Measurements from ENCODE around the gene PHC2.

Gene PHC2

GRCh38 chr1:33392639-33393038 lies 38.3 kb downstream of the PHC2 start:
- TF ChIP-seq CTCF (IDR thresholded peaks at IDR 0.05; ENCODE audit: insufficient read depth, low read depth, low read length, missing control alignments): no peak
- DNase-seq (ENCODE audit: low read depth): no peak
- H3K4me3 ChIP-seq (ENCODE audit: low read length): no peak overlapping the region

DNA sequence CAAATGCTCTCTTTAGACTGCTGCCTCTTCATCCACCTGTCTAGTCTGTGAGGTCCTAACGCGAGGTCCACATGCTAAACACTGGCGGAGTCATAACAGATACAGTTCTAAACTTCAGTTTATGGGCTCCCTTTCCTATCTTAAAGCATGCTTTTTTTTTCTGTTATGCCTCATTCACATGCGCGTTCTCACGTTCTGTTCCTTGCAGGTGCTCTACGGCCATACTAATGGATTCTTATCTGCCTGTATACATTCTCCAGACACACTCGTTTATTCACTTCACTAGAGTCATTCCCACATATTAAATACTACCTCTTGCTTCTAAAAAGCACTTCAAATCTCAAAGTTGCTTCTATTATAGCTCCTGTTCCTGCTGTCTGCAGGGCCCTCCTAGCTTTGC lies 38.7 kb downstream of the PHC2 start:
- DNase-seq (ENCODE audit: low read depth): no peak
- TF ChIP-seq CTCF (IDR thresholded peaks at IDR 0.05; ENCODE audit: insufficient read depth, low read depth, low read length, missing control alignments): no peak
- no peak overlapping the region for H3K4me3 ChIP-seq (ENCODE audit: low read length)

DNA sequence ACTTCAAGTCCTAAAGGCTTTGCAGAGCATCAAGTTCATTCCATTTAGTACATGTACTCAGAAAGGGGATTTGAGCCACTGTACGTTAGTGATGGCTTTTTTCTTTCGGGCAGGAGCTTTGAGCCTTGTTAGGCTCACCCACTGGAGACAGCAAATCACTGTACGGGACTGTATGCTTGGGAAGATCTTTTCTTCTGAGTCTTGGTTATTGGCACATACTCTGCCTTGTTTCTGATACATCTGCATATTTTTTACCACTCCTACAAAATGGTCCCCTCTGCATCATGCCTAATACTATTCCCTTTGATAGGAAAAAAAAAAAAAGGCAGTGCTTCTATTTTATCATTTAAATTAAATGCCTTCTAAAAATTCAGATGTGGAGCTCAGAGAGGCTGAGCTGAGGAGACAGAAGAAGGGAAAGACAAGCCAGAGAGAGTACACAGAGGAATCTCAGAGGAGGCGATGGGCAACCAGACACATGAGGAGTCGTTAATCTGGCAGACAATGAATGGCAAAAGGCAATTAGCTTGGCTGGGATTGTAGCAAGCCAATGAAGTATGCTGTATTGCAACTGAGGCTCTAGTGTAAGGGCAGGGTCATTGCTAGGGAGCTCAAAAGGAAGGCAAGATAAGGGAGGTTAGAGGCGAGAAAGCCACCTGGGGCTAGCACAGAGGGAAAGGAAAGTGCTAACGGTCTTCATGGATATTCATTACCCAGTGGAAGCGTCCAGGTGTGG lies 39.4 kb downstream of the PHC2 start:
- DNase-seq (ENCODE audit: low read depth): no peak
- no peak overlapping the region for H3K4me3 ChIP-seq (ENCODE audit: low read length)
- no peak for TF ChIP-seq CTCF (IDR thresholded peaks at IDR 0.05; ENCODE audit: insufficient read depth, low read depth, low read length, missing control alignments)

GRCh38 chr1:33390542-33390941 lies 40.4 kb downstream of the PHC2 start:
- no peak overlapping the region for H3K4me3 ChIP-seq (ENCODE audit: low read length)
- no peak for DNase-seq (ENCODE audit: low read depth)
- no peak for TF ChIP-seq CTCF (IDR thresholded peaks at IDR 0.05; ENCODE audit: insufficient read depth, low read depth, low read length, missing control alignments)

DNA sequence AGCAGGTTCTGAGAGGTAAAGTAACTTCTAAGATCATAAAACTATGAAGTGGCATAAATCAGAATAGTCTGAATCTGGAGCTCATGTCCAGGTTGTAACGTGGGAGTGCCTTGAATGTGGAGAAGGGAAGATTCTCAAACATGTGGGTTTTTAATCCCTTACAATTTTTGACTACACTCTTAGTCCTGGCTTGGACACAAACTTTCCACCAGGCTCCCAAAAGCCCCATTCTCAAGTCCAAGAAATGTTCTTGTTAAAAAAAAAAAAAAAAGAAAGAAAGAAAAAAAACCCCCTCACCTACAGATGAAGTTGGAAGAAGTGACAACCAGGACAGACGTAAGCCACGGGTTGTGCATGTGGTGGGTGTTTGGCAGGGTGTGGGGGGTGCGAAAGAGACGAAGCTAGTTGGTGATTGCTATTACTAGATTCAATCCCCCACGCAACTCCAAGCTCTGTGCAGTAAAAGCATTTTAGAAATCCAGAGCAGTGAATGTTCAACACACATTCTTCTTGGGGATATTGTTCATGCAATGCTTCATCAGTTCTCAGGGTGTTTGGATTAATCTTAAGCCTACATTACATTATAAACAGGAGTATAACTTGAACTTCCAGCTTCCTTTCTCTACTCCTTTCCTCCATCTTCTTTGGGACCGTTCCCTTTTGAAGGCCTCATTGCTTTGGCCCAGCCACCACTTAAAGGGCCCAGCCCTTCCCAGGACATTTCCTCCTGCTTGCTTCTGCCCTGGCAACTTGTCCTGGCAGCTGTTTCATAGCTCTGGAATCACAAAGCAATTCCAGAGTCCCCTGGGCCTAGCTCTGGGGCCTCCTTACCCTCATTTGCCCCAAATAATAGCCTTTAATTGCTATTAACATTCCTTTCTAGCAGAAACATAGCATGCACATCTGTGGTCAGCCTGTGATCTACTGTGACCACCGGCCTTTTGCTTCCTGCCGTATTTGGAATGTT lies 41.8 kb downstream of the PHC2 start:
- no peak for TF ChIP-seq CTCF (IDR thresholded peaks at IDR 0.05; ENCODE audit: insufficient read depth, low read depth, low read length, missing control alignments)
- no peak for DNase-seq (ENCODE audit: low read depth)
- no peak overlapping the region for H3K4me3 ChIP-seq (ENCODE audit: low read length)

DNA sequence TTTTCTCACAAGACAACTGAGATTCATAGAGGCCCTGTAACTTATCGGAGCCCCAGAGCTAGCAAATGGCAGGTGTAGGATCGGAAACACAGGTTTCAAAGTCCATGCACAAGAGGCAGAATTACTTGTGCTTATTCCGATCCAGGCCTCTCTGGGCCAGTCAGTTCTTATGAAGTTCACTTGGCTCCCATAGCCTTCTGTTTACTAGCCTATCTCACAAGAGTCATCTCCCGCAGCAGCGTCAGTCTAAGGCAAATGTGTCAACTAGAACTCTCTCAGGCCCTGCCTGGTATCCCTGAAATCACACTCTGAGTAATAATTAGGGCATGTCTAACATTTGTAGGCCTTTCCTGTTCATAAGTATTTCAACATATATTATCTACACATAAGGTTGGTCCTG lies 43.3 kb downstream of the PHC2 start:
- peak; percentile 95 for DNase-seq (ENCODE audit: low read depth)
- no peak for TF ChIP-seq CTCF (IDR thresholded peaks at IDR 0.05; ENCODE audit: insufficient read depth, low read depth, low read length, missing control alignments)

More for the DNA sequence above, 43.3 kb downstream of the PHC2 start:
- no peak overlapping the region for H3K4me3 ChIP-seq (ENCODE audit: low read length)

Measured in epithelial cell of esophagus (primary cell).